Karpas-422 (cell line): ENCODE data around the gene ILF2. TPM values are rescaled to one million over a fixed set of nuclear protein-coding genes. Genes with fewer than 3 reads are reported as not detected.

Source experiments
- DNase-seq: peaks from one replicate; pipeline ENCODE4 v3.0.0-alpha.2; 2015
- H2AFZ ChIP-seq: fragments of 200-600 bp; sonication (generic); 2 replicates; pipeline ENCODE4 v1.6.1; 2014; ENCODE audit warnings: antibody characterized with exemption, low read length, mixed read lengths
- H3K27ac ChIP-seq: fragments of 200-600 bp; sonication (generic); 2 replicates; pipeline ENCODE4 v1.5.1; 2014; ENCODE audit warnings: mild to moderate bottlenecking, low read length, moderate library complexity
- H3K27me3 ChIP-seq: fragments of 200-600 bp; sonication (generic); 2 replicates; pipeline ENCODE4 v1.6.1; 2014; ENCODE audit warnings: low read length, mixed read lengths
- H3K36me3 ChIP-seq: fragments of 200-600 bp; sonication (generic); 2 replicates; pipeline ENCODE4 v1.6.1; 2014; ENCODE audit warnings: low read length, mixed read lengths; ENCODE audit not compliant: insufficient read depth
- H3K4me1 ChIP-seq: fragments of 200-600 bp; sonication (generic); 2 replicates; pipeline ENCODE4 v1.6.1; 2014; ENCODE audit warnings: mild to moderate bottlenecking, low read length, mixed read lengths
- H3K4me2 ChIP-seq: fragments of 200-600 bp; sonication (generic); 2 replicates; pipeline ENCODE4 v1.6.1; 2014; ENCODE audit warnings: low read length, low read depth, mild to moderate bottlenecking; ENCODE audit not compliant: poor library complexity, severe bottlenecking
- H3K4me3 ChIP-seq: fragments of 200-600 bp; sonication (generic); 2 replicates; pipeline ENCODE4 v1.5.1; 2014; ENCODE audit warnings: mild to moderate bottlenecking, antibody characterized with exemption, low read length, mixed read lengths
- H3K79me2 ChIP-seq: fragments of 200-600 bp; sonication (generic); 2 replicates; pipeline ENCODE4 v1.6.1; 2014; ENCODE audit warnings: mild to moderate bottlenecking, low read length, mixed read lengths
- H3K9ac ChIP-seq: fragments of 200-600 bp; sonication (generic); 2 replicates; pipeline ENCODE4 v1.6.0; 2014; ENCODE audit warnings: low read length
- H3K9me2 ChIP-seq: fragments of 200-600 bp; sonication (generic), shearing (Covaris generic); replicated peaks from 2 replicates; pipeline ENCODE4 v1.6.0; 2014; ENCODE audit warnings: mild to moderate bottlenecking, low read length, moderate library complexity; ENCODE audit not compliant: insufficient read depth
- H3K9me3 ChIP-seq: fragments of 300-700, 200-600 bp; sonication (generic); 2 replicates; pipeline ENCODE4 v1.6.1; 2014; ENCODE audit warnings: low read length, mixed read lengths
- H4K20me1 ChIP-seq: fragments of 200-600 bp; sonication (generic); 2 replicates; pipeline ENCODE4 v1.6.1; 2014; ENCODE audit warnings: mild to moderate bottlenecking, antibody characterized with exemption, low read length, low read depth; ENCODE audit not compliant: insufficient read depth
- small RNA-seq: library from RNA; depleted of rRNA; stranded (forward); fragments of <200 nt; gene quantifications from one replicate; pipeline ENCODE3, GENCODE V24; 2014
- total RNA-seq: library from RNA; depleted of rRNA; stranded (reverse); fragments of >200 nt; shearing (Covaris generic); gene quantifications from 2 replicates; pipeline ENCODE4 v1.2.3, GENCODE V29; 2014; ENCODE audit warnings: low replicate concordance; rRNA removed

The ILF2 gene
- total RNA-seq, 1 experiment from 2014 or later = 178 TPM

DNA sequence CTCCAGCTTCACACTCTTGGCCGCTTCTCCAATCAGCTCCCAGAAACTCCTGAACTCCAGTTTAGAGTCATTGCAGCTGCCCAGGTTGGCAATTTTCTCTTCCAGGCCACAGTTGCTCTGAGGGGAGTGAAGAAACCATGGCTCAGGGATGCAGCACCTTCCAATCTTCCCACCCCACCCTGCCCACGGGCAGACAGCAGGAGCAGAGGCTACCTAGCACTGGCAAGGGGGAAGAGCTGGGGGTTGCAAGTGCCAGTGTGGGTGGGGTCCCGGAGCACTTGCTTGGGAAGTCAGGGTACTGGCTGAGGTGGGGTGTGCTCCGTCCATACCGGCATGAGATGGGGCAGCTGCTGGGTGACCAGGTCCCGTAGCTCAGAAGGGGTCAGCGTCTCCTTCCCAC lies 55.9 kb downstream of the ILF2 start:
- no peaks in the 10 kb centered on the region for H3K79me2 ChIP-seq
- H3K4me3 ChIP-seq = no peak overlapping the region
- no peaks in the 10 kb centered on the region for H3K36me3 ChIP-seq
- no peak overlapping the region for H3K9ac ChIP-seq
- no peak for DNase-seq
- no peak overlapping the region for H3K27ac ChIP-seq
- H2AFZ ChIP-seq = no peak overlapping the region
- no peak overlapping the region for H3K4me2 ChIP-seq
- no peaks in the 10 kb centered on the region for H3K27me3 ChIP-seq
- no peaks in the 10 kb centered on the region for H4K20me1 ChIP-seq
- H3K9me2 ChIP-seq = no peaks in the 10 kb centered on the region
- no peaks in the 10 kb centered on the region for H3K9me3 ChIP-seq
- no peaks in the 10 kb centered on the region for H3K4me1 ChIP-seq

DNA sequence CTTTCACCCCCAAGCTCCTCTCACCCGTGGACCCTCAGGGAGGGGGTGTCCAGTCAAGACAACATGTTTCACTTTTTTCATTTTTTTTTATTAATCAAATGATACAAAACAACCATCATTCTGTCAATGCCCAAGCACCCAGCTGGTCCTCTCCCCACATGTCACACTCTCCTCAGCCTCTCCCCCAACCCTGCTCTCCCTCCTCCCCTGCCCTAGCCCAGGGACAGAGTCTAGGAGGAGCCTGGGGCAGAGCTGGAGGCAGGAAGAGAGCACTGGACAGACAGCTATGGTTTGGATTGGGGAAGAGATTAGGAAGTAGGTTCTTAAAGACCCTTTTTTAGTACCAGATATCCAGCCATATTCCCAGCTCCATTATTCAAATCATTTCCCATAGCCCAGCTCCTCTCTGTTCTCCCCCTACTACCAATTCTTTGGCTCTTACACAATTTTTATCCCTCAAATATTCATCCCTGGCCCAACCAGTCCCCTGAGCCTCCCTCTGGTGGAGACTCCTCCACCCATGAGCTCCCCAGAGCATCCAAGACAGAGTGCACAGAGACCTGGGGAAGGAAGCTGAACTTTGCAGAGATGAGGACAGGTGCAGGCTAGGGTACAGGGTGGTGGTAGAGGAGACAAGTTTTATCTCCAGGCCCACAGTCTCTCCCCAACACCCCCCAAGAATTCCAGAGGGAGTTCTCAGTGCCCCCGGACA lies 56.4 kb downstream of the ILF2 start:
- H3K79me2 ChIP-seq = no peaks in the 10 kb centered on the region
- no peak overlapping the region for H3K4me2 ChIP-seq
- no peaks in the 10 kb centered on the region for H3K9me3 ChIP-seq
- no peak overlapping the region for H2AFZ ChIP-seq
- no peak overlapping the region for H3K4me3 ChIP-seq
- H3K9me2 ChIP-seq = no peaks in the 10 kb centered on the region
- DNase-seq = no peak
- no peaks in the 10 kb centered on the region for H3K27me3 ChIP-seq
- H3K36me3 ChIP-seq = no peaks in the 10 kb centered on the region
- no peaks in the 10 kb centered on the region for H4K20me1 ChIP-seq
- H3K27ac ChIP-seq = no peak overlapping the region
- H3K4me1 ChIP-seq = no peaks in the 10 kb centered on the region
- H3K9ac ChIP-seq = no peak overlapping the region

- Histone ChIP-seq H3K27ac (no peak overlapping the region), H3K79me2 (no peaks in the 10 kb centered on the region), H3K9me2 (no peaks in the 10 kb centered on the region), H3K36me3 (no peaks in the 10 kb centered on the region), H3K9ac (no peak overlapping the region), H4K20me1 (no peaks in the 10 kb centered on the region), H3K4me2 (no peak overlapping the region), H3K9me3 (no peaks in the 10 kb centered on the region), H3K4me1 (no peaks in the 10 kb centered on the region), H3K27me3 (no peaks in the 10 kb centered on the region), H2AFZ (no peak overlapping the region), H3K4me3 (no peak overlapping the region)
- DNase-seq = no peak
Measured at GRCh38 chr1:153613406-153613805, 57.4 kb downstream of the ILF2 start.

GRCh38 chr1:153612755-153613331 lies 58.0 kb downstream of the ILF2 start, which contains the start of gene S100A16:
Gene S100A16 (minus strand): TSS chr1:153613137. CDS start chr1:153608151, 4,986 bp downstream.
- no peaks in the 10 kb centered on the region for H3K36me3 ChIP-seq
- H3K9ac ChIP-seq = no peak within 1 kb of the TSS
- no peak within 1 kb of the TSS for H2AFZ ChIP-seq
- H4K20me1 ChIP-seq = no peaks in the 10 kb centered on the region
- H3K4me1 ChIP-seq = peaks cover under 1% of the 10 kb centered on the region; the same call in 1 of the 2 replicates
- no peaks in the 10 kb centered on the region for H3K9me2 ChIP-seq
- H3K27me3 ChIP-seq = no peaks in the 10 kb centered on the region
- H3K4me2 ChIP-seq = no peak within 1 kb of the TSS
- H3K9me3 ChIP-seq = no peaks in the 10 kb centered on the region
- H3K79me2 ChIP-seq = no peaks in the 10 kb centered on the region
- no peak within 1 kb of the TSS for H3K4me3 ChIP-seq
- no peak within 1 kb of the TSS for H3K27ac ChIP-seq
- DNase-seq = no peak

DNA sequence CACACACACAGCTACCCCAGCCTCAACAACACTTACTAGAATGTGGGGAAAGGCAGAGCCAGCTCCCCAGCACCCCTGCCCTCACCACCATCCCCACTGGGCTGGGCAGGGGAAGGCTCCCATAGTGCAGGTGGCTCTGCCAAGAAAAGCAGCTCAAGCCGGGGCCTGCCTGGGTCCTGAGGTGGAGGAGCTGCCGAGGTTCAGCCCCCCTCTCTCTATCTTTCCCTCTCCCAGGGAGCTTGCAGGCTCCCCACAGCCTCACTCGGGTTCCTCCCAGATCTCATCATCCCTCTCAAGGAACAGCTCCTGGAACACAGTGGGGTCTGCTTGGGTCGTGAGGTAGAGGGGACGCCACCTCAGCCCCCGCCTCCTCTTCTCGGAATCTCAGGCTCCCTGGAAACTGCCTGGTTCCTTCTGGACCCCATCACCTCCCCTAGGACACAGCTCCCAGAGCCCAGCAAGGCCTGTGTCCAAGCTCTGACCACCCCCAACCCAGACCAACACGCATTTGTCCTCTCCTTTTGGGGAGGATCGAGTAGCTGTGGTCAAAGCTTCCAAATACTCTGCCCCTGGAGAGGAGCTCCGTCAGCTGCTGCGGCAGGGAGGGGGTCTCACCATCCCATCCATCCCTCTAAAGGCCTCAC lies 58.6 kb downstream of the ILF2 start:
- no peak overlapping the region for H3K4me3 ChIP-seq
- no peaks in the 10 kb centered on the region for H4K20me1 ChIP-seq
- peaks cover 4% of the 10 kb centered on the region for H3K4me1 ChIP-seq
- no peaks in the 10 kb centered on the region for H3K27me3 ChIP-seq
- H3K9me3 ChIP-seq = no peaks in the 10 kb centered on the region
- no peak overlapping the region for H3K4me2 ChIP-seq
- H3K79me2 ChIP-seq = no peaks in the 10 kb centered on the region
- H3K36me3 ChIP-seq = no peaks in the 10 kb centered on the region
- no peak overlapping the region for H3K27ac ChIP-seq
- H3K9ac ChIP-seq = no peak overlapping the region
- DNase-seq = no peak
- no peaks in the 10 kb centered on the region for H3K9me2 ChIP-seq
- H2AFZ ChIP-seq = no peak overlapping the region

Small RNAs within 50 kb of the gene (small RNA-seq; reads per million reads assigned to genes)
- gene MIR8083 (not detected), gene RN7SL372P (not detected)

Other genes with a start within 250 kb of the ILF2 start
- not detected in 2 replicates for gene S100A7, start 210.3 kb downstream of the ILF2 start, total RNA-seq
- gene S100A6, start 135.0 kb downstream of the ILF2 start, total RNA-seq = 26.8 and 43.3 TPM in 2 replicates
- gene S100A5, start 130.1 kb downstream of the ILF2 start, total RNA-seq = not detected in 2 replicates
- gene S100A4, start 125.2 kb downstream of the ILF2 start, total RNA-seq = 1.2 TPM in 1 of 2 replicates, not detected in the other
- not detected in 2 replicates for gene S100A3, start 121.7 kb downstream of the ILF2 start, total RNA-seq
- gene S100A2, start 105.1 kb downstream of the ILF2 start, total RNA-seq = not detected in 2 replicates
- not detected in 2 replicates for gene S100A16, start 57.9 kb downstream of the ILF2 start, total RNA-seq
- not detected in 2 replicates for gene S100A14, start 54.7 kb downstream of the ILF2 start, total RNA-seq
- gene S100A13, start 43.5 kb downstream of the ILF2 start, total RNA-seq = 13.4 and 21.5 TPM in 2 replicates
- 15.9 and 18.9 TPM in 2 replicates for gene S100A1, start 42.6 kb downstream of the ILF2 start, total RNA-seq
- 62.1 and 64.6 TPM in 2 replicates for gene CHTOP, start 36.9 kb downstream of the ILF2 start, total RNA-seq
- gene SNAPIN, start 12.3 kb downstream of the ILF2 start, total RNA-seq = 46.2 and 54.3 TPM in 2 replicates
- not detected in 2 replicates for gene NPR1, start 7.7 kb upstream of the ILF2 start, total RNA-seq
- 36.3 and 65.4 TPM in 2 replicates for gene INTS3, start 57.1 kb upstream of the ILF2 start, total RNA-seq
- gene SLC27A3, start 104.4 kb upstream of the ILF2 start, total RNA-seq = 4.4 and 18.1 TPM in 2 replicates